M059J (cell line): ENCODE results near the gene DET1. TPM values are rescaled to one million over a fixed set of nuclear protein-coding genes. Genes with fewer than 3 reads are reported as not detected.
"Not testable (repeated sequence)": the region's sequence is repeated elsewhere in the genome, so short reads cannot be mapped to it uniquely, and the experiment has no call there.

Experiments used
- DNase-seq: peaks from one replicate; pipeline ENCODE4 v3.0.0-alpha.2; 2012; ENCODE audit warnings: low read depth
- total RNA-seq: library from RNA; depleted of rRNA; stranded (reverse); fragments of >200 nt; shearing (Covaris generic); gene quantifications from 2 replicates; pipeline ENCODE4 v1.2.3, GENCODE V29; 2014

DET1 gene
- total RNA-seq, 1 experiment from 2014 or later = 6.7 TPM

GRCh38 chr15:88540350-88540749 lies 6.1 kb downstream of the DET1 start:
- not testable (repeated sequence) for DNase-seq

- DNase-seq = peak; percentile 54
Measured at GRCh38 chr15:88539441-88539840, 7.0 kb downstream of the DET1 start.

GRCh38 chr15:88538972-88539371 lies 7.5 kb downstream of the DET1 start:
- DNase-seq = peak; percentile 16

- no peak for DNase-seq
Measured at GRCh38 chr15:88537591-88538317, 8.7 kb downstream of the DET1 start.

GRCh38 chr15:88535607-88536313 lies 10.7 kb downstream of the DET1 start:
- DNase-seq = no peak

- peak; percentile 24 for DNase-seq
Measured at GRCh38 chr15:88535100-88535499, 11.4 kb downstream of the DET1 start.

- DNase-seq = no peak
Measured at GRCh38 chr15:88533376-88533775, 13.1 kb downstream of the DET1 start.

- DNase-seq = no peak
Measured at GRCh38 chr15:88529021-88529630, 17.4 kb downstream of the DET1 start.

- no peak for DNase-seq
Measured at GRCh38 chr15:88526247-88526879, 20.1 kb downstream of the DET1 start.

GRCh38 chr15:88525418-88525817 lies 21.1 kb downstream of the DET1 start:
- DNase-seq = no peak

- not testable (repeated sequence) for DNase-seq
Measured at GRCh38 chr15:88524094-88524493, 22.4 kb downstream of the DET1 start.

GRCh38 chr15:88518903-88519302 lies 27.6 kb downstream of the DET1 start:
- DNase-seq = no peak

GRCh38 chr15:88513195-88513594 lies 33.3 kb downstream of the DET1 start:
- peak; percentile 72 for DNase-seq

GRCh38 chr15:88512601-88513000 lies 33.9 kb downstream of the DET1 start:
- DNase-seq = peak; percentile 14

GRCh38 chr15:88512078-88512477 lies 34.4 kb downstream of the DET1 start:
- DNase-seq = no peak

- no peak for DNase-seq
Measured at GRCh38 chr15:88511161-88511560, 35.3 kb downstream of the DET1 start.

- no peak for DNase-seq
Measured at GRCh38 chr15:88509964-88510363, 36.5 kb downstream of the DET1 start.

- DNase-seq = no peak
Measured at GRCh38 chr15:88509321-88509720, 37.2 kb downstream of the DET1 start.

- DNase-seq = no peak
Measured at GRCh38 chr15:88506628-88507027, 39.9 kb downstream of the DET1 start.

GRCh38 chr15:88505721-88506120 lies 40.8 kb downstream of the DET1 start:
- DNase-seq = no peak

GRCh38 chr15:88504445-88504844 lies 42.0 kb downstream of the DET1 start:
- DNase-seq = no peak

GRCh38 chr15:88498996-88499395 lies 47.5 kb downstream of the DET1 start:
- DNase-seq = no peak
